ENCODE measurements around the gene CNR2. TPM values are rescaled to one million over a fixed set of nuclear protein-coding genes. Genes with fewer than 3 reads are reported as not detected.
"Not testable (repeated sequence)": the region's sequence is repeated elsewhere in the genome, so short reads cannot be mapped to it uniquely, and the experiment has no call there.

Gene CNR2
- total RNA-seq, 1 donor from 2014 or later, result 0.12 TPM

GRCh38 chr1:23916209-23917131 is 3.3 kb upstream of the CNR2 start:
- ATAC-seq, result peak; percentile 78

GRCh38 chr1:23915466-23915865 is 2.3 kb upstream of the CNR2 start:
- no peak for ATAC-seq

GRCh38 chr1:23914921-23915320 is 1.8 kb upstream of the CNR2 start:
- ATAC-seq, result no peak

- no peak for ATAC-seq
These were observed 1.2 kb downstream of the CNR2 start for GRCh38 chr1:23911921-23912320.

GRCh38 chr1:23910553-23911246 is 2.5 kb downstream of the CNR2 start:
- no peak for ATAC-seq

- no peak for ATAC-seq
These were observed 3.0 kb downstream of the CNR2 start for GRCh38 chr1:23910144-23910543.

GRCh38 chr1:23909412-23909811 is 3.8 kb downstream of the CNR2 start:
- peak; percentile 29 for ATAC-seq

- ATAC-seq, result peak; percentile 31
These were observed 4.5 kb downstream of the CNR2 start for GRCh38 chr1:23908453-23909341.

- no peak for ATAC-seq
These were observed 6.4 kb downstream of the CNR2 start for GRCh38 chr1:23906731-23907130.

- no peak for ATAC-seq
These were observed 7.6 kb downstream of the CNR2 start for GRCh38 chr1:23905461-23906025.

- peak; percentile 13 for ATAC-seq
These were observed 8.3 kb downstream of the CNR2 start for GRCh38 chr1:23904748-23905357.

GRCh38 chr1:23903754-23904153 is 9.4 kb downstream of the CNR2 start:
- ATAC-seq, result no peak

GRCh38 chr1:23902321-23903278 is 10.6 kb downstream of the CNR2 start:
- ATAC-seq, result peak; percentile 38

- not testable (repeated sequence) for ATAC-seq
These were observed 13.1 kb downstream of the CNR2 start for GRCh38 chr1:23900017-23900416.

- ATAC-seq, result no peak
These were observed 14.1 kb downstream of the CNR2 start for GRCh38 chr1:23899070-23899469.

GRCh38 chr1:23897083-23897482 is 16.1 kb downstream of the CNR2 start:
- ATAC-seq, result no peak

GRCh38 chr1:23896491-23896890 is 16.7 kb downstream of the CNR2 start:
- ATAC-seq, result no peak

GRCh38 chr1:23895993-23896392 is 17.2 kb downstream of the CNR2 start:
- no peak for ATAC-seq

GRCh38 chr1:23895082-23895481 is 18.1 kb downstream of the CNR2 start:
- no peak for ATAC-seq

GRCh38 chr1:23889074-23889473 is 24.1 kb downstream of the CNR2 start:
- ATAC-seq, result no peak

GRCh38 chr1:23885222-23885621 is 27.9 kb downstream of the CNR2 start:
- ATAC-seq, result no peak
